ENCODE measurements around the gene LAT.

GRCh38 chr16:28986492-28986891, 1.6 kb downstream of the LAT start:
- no peak for TF ChIP-seq CTCF (IDR thresholded peaks at IDR 0.05)
- TF ChIP-seq EZH2phosphoT487 (IDR thresholded peaks at IDR 0.05): no peak
- no peak for TF ChIP-seq EZH2 (IDR thresholded peaks at IDR 0.05)

Data from neural progenitor cell (in vitro differentiated cells).